Kidney capillary endothelial cell (primary cell): ENCODE data around the gene CNTN4.

ENCODE experiments used
- DNase-seq: peaks from one replicate; pipeline ENCODE4 v3.0.0-alpha.2; 2018; ENCODE audit warnings: low spot score

The CNTN4 gene

DNA sequence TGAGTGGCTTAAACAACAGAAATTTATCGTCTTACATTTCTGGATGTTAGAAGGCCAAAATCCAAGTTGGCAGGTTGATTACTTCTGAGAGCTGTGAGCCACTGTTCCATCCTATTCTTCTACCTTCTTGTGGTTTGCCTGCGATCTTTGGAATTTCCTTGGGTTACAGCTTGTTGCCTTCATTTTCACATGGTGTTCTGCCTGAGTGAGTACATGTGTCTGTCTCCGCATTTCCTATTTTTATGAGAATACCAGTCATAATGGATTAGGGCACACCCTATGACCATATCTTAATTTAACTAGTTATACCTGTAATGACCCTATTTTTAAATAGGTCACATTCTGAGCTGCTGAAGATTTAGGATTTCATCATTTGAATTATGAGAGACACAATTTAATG, 294.3 kb downstream of the CNTN4 start:
- DNase-seq = no peak

DNA sequence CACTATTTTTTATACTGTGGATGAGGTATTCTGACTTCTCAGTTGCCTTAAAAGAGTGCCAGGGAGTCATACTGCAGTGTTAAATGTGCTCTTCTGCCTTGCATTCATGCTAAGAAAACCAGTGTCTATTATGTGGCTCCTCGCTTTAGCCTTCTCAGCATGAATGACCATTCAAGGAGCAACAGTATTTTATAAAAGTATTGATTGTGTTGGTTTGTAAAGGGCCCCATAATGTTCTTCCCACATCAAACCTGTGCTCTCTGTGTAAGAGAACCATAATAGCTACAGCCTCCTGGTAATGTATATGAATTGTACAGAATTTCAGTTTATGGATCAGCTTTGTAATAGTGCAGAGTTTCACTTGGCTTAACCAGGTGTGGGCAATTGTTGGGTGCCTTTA, 316.4 kb downstream of the CNTN4 start:
- DNase-seq = no peak

DNA sequence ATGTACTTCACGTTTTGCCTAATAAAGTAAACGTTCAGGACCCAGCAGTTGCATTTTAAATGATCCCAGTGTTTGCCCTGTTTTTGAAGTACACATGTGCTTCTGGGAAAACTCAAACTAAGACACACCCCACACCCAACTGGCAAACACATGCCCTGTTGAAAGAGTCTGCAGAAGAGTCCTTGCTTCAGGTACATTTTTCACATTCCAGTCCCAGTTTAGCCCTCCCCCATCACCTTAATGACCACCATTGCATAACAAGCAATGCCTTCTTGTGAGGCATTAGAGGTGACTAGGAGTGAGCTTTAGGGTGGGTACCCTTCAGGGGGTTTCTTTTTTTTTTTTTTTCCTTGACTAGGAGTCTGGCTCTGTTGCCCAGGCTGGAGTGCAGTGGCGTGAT, 322.3 kb downstream of the CNTN4 start:
- no peak for DNase-seq

DNA sequence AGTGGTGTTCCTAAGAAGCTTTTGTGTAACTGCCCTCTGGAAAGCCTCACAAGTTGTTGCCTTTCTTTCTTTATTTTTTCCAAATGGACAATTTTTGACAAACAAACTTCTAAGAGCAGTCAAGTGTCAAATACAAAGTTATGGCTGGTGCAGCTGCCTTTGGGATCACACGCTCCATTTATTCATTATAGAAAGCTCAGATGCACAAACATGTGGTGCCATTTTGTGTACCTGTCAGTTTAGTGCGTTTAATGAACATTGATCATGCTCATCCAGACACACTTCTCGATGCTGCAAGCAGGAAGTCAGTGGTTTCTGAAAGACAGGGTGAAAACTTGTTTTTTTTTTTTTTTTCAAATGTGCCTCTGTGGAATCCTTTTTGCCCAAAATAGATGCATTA, 324.5 kb downstream of the CNTN4 start:
- DNase-seq = no peak

DNA sequence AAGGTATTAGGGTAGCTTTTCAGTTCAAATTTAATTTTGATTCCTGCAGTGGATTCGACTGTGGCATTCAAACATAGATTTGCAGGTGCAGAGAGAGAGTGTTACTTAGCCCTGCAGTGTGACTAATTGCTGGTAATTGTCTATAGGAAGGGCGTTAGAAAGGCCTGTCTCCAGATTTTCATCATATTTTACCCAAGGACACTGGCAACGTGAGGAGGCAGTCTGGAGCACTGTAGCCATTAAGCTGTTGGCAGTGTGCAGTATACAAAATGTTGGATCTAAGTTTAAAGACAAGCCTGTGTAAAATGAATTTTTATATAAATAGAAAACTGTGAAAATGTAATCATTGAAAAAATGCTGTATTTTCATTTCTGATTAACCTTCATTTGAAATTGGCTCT, 342.9 kb downstream of the CNTN4 start:
- no peak for DNase-seq

DNA sequence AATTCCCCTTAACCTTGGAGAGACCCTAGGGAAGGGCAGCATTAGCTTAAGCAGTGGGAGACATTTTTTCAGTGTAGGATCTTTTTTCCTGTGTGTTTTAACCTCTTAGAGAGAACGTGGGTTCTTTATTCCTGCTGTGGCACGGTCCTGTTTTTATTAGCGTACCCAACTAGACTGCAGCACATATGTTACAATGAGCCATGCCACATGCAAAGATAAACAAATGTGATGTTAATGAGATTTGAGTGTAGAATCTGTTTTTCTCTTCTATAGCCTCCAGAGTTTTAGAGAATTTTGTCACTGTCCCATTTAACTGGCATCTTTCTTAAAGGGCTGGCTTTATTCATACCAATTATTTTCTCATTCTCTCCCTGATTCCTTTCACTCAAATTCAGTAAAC, 347.5 kb downstream of the CNTN4 start:
- DNase-seq = no peak

DNA sequence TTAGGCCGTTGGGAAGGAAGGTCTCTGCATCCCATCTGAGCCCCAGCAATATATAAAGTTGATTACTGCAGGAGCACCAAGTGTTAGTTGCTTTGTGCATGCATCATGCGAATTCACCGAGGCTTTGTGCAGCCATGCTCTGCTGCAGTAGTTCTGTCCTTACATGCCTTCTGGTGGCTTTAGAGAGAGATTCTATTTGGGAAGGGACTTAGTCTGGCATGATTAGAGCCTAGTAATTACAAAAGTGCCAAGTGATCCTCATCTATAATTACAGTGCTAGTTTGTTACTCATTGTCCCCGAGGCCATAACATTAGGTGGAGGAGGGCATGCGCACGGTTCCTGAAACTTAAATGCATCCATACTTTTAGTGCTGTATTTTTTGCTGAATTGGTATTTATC, 353.6 kb downstream of the CNTN4 start:
- no peak for DNase-seq

DNA sequence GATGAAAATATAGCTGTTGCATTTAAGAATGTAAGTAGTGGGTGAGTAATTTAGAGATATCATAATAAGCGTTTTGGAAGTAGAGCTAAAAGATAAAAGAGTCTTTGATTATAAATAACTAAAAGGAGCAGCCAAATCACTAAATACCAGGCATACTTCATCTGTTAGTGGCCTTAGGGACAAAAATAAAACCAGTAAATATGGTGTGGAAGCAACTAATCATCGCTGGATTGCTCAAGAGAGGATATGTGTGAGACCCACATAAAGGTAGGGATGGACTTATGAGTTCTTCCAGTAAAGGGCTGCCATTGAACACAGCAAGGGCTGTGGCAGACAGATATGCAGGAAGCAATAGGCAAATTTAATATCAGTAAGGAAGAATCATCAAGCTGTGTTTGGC, 356.2 kb downstream of the CNTN4 start:
- DNase-seq = no peak

DNA sequence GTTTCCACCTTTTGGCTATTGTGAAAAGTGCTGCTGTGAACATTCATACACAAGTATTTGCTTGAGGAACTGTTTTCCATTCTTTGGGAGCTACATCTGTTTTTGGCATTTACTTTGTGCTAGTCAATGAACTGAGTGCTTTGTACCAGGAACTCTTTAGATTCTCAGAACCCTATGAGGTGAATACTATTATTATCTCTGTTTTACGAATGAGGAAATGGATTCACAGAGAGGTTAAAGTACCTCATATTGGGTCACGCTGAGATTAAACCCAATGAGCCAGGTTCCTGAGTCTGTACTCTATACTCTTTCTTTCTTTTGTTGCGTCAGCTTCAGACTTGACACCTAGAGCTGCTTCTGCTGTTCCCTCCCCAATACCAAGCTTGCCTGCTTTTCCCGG, 358.1 kb downstream of the CNTN4 start:
- no peak for DNase-seq

DNA sequence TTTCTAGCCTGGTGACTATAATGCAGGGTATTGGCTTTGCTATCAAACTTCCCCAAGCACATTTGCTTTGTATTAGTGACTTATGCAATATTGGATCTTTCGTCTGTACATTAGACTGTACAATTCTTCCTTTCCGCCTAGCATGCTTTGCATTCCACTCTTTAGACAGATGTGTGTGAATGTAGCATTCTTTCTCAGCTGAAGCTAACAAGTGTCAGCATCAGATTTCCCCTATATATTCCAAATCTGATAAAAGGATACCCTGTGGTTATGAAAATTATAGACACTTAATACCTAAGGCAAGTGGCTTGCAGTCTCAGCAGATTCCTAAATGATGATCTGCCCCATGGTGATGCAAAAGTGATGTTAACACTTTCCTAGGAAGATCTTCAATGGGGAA, 360.1 kb downstream of the CNTN4 start:
- no peak for DNase-seq

DNA sequence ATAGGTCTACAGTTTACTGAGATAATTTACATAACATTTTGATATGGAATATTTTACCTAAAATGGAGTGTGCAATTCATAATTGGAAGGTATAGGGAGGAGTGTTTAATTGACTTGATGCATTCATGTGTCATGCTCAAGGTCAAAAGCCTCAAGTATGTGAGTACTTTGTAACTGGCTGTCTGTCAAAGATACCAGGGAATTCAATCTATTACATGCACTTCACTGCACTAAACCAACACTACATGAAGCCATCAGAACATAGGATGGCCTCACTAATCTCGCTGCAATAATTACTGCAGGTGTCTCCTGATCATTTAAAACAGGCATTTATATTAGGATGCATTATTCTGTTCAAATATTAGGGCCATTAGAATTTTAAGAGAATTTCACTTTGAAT, 367.2 kb downstream of the CNTN4 start:
- DNase-seq = no peak

DNA sequence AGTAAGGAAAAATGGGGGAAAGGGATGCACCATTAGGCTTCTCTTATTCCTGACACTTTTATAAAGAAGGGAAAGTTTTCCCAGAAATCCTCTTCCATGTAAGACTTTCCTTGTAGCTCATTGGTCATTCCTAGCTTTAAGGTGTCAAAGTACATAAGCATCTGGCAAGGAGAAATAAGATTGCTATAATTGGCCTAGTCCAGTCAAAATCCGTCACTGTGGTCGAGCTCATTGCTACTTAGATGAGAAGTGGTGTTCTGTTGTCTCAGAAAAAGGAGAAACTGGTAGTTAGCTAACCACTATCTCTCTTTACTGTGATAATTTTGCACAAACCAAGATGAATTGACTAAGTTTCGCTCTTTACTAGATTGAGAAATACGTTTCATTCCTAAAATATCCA, 370.1 kb downstream of the CNTN4 start:
- DNase-seq = no peak

DNA sequence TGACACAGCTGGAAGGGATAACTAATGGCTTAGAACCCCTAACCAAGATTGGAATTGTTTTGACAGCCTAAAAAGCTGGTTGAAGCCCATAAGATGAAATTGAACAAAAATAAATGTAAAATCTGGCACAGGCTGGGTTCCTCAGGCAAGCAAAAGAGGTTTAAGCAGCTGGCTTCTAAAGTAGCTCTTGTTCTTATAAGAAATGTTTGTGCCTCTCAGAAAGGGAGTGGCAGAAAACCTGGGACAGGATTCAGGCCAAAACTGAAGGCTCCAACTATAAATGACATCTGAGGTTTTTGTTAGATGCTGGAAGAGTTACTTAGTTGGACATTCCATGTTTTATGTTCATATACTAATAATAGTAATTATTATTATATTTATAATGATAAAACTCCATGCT, 378.3 kb downstream of the CNTN4 start:
- DNase-seq = no peak

DNA sequence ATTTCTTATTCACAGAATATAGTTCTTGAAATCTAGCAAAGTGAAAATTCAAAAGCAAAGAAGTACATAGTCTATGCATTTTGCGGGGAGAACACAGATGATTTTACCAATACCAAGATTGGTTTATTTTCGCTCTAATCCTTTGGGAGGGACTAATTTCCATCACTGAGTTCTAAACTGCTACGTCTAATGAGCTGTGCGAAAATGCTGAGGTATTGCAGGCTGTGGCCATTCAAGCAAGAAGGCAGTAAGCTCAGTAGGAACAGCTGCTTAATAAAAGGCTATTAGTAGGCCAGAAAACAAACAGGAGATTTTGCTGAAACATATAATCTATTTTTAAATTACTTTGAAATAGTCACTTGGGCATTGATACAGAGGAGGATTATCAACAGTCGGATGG, 379.0 kb downstream of the CNTN4 start:
- DNase-seq = no peak

DNA sequence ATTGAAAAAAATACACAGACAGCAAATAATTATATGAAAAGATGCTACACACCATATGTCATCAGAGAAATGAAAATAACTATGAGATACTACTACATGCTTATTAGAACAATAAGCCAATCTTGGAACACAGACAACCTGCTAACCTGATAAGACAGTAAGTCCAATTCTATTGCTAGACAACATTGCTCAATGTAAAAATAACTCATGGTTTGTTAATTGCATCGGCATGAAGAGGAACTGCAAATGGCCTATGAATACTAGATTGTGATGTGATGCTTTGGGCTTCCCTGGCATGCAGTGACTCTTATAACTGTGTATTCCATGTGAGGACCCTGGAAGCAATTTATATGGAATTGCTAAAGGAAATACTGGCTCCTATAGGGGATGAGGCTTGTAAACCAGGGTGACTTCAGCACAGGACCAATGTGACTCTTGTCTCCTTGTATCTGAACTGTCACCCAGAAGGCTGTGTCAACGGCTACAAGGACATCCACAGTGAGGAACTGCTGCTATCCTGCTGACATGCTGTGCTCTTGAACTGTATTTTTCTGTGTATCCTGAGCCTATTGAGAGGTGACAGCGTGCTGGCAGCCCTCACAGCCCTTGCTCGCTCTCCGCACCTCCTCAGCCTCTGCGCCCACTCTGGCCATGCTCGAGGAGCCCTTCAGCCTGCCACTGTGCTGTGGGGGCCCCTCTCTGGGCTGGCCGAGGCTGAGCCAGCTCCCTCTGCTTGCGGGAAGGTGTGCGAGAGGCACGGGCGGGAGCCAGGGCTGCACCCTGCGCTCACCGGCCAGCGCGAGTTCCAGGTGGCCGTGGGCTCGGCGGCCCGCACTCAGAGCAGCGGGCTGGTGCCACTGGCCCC, 385.7 kb downstream of the CNTN4 start:
- no peak for DNase-seq

DNA sequence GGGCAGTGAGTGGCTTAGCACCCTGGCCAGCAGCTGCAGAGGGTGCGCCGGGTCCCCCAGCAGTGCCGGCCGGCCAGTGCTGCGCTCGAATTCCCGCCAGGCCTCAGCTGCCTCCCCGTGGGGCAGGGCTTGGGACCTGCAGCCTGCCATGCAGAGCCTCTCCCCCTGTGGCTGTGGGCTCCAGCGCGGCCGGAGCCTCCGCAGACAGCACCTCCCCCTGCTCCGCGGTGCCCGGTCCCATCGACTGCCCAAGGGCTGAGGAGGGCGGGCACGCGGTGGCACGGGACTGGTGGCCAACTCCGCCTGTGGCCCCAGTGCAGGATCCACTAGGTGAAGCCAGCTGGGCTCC, 386.3 kb downstream of the CNTN4 start:
- no peak for DNase-seq

DNA sequence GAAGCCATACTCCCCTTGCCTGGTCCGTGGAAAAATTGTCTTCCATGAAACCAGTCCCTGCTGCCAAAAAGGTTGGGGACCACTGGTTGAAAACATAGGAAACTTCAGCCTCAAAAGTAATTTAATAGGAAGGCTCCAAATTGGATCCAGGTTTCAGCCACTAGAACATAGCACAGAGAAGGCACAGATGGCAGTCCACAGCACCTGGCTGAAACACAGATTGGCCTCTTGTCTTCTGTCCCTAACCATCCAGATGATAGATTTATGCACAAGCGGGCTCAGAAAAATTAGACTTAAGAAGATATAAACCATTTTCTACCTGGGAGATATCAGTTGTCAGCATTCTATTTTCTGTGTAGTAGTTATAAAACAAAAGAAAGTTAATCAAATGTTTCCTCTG, 397.1 kb downstream of the CNTN4 start:
- no peak for DNase-seq

DNA sequence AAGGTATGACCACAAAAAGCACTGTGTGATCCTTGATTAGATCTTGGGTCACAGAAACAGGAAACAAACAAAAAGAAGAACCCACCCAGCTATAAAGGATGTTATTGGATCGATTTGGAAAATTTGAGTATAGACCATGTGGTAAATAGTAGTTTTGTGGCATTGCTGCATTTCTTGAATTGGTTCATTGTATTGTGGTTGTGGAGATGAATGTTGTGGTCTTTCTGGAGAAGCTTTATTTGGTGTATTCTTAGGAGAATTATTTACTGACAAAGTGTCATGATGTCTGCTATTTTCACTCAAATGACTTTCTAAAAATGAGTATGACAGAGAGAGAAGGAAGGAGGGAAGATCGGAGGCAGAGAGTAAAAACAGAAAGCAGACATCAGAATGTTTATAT, 406.2 kb downstream of the CNTN4 start:
- DNase-seq = no peak

DNA sequence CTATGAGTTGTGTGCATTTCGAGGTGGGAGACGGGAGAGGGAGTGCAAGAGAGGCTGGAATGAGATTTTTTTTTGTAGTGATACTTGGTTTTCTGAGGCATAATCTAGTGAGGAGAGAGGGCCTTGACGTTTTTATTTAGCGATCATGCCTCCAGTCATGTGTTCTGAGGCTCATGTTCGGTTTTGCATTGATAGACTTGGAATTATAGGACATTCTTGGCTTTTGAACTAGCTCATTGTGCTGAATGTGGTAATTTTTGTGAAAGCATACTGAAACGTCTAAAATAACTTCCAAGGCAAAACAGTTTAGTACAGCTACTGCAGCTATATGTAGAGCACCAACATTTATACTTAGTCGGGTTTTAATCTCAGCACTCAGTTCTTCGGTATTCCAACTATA, 408.1 kb downstream of the CNTN4 start:
- no peak for DNase-seq

DNA sequence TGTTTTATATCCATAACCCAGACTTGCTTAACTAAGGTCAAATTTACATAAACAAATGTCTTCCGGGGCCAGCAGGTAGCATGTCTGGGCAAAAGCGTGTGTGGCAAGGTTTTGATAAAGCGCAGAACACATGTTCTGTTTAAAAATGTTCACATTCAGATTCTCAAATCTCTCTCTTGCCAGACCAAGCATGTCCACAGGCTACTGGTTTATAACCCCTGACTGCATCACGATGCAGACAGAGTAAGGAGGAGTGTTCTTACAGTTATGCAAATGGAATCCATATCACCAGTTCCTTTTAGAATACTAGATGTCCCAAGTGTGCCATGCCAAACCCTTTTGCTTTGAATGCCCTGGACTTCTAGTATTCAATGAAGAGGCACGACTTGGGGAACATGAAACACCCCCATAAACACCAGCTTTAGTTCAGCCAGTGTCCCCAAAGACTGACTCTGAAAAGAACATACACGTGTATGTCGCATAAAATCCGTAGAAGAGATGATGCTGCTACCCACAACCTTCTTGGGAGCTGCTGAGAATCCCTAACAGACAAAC, 412.0 kb downstream of the CNTN4 start:
- no peak for DNase-seq

DNA sequence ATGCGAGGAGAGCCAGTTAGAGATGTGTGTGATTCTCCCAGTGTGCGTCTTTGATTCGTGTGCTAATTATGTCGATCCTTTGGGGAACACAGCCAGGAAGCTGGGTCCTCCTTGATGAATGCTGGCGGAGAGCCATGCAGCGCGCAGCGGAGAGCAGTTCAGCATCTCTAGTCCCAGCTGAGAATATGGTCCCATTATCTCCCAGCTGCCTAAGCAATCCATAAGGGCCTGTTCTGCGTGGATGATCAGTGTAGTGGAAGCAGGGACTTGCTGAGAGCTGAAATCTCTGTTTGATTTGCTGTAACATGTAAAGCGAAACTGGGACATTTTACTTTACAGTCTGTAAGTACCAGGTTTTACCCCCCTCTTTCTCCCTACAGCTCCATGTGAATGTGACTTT, 412.7 kb downstream of the CNTN4 start:
- no peak for DNase-seq

DNA sequence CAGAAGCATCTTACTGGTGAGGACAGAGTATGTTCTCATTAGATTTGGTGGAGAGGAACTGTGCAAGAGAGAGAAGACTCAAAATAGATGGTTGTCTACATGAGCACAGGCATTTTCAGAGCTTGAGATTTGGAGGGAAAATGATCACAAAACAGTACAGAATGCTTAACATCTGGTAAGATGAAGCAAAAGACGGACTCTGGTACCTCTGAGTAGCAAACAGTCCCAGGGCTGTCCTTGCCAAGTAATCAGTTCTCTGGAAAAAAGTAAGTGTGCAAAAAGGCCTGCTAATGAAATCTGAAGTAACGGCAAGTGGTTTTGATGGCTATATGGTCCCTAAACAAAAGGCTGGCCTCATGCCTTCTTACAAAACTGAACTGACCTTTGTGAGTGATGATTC, 414.2 kb downstream of the CNTN4 start:
- DNase-seq = no peak

DNA sequence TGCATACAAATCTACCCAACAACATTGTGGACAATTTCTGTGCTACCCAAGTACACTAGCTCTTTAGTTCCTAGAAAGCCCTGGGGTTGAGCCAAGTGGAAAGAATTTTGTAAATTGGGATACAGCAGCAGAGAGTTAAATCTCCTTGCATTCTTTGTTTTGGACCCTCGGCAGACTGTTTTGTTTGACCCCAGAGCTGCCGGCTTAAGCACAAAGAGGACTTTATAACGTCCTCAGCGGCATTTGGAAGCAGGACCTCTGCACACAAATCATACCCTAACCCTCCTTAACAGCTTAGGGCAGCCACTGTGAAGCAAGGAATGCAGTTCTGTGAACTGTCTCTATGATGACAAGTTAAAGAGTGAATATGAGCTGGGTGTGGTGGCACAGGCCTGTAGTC, 415.3 kb downstream of the CNTN4 start:
- no peak for DNase-seq

DNA sequence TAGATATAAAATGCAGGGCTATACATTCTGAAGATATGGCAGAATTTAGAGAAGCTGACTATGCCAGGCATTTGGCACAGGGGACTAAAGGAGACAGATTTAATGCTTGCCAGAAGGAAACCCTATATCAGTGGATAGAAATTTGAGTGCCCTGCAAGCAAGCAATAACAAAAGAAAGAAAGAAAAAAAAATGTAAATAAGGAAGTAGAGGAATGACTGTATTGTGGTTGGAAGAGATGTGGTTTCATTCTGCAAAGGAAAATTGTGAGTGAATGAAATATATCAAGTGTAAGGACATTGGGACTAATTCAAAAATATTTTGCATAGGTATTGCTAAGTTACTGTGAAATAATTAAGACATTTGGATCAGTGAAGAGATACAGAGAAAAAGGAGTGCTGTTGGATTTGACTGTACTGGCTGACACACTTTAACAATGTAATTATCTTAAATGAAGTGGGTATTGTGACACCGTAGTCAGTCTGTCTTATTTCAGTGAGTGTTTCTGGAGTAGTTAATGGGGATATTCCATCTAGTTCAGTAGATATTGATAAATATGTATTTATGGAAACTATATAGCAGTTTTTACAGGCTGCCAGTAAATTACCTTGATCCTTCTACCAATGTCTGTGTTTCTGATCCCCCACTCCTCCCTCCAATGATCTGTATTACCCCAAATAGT, 418.2 kb downstream of the CNTN4 start:
- DNase-seq = no peak
